ENCODE measurements around the gene SLC35G3. TPM values are rescaled to one million over a fixed set of nuclear protein-coding genes. Genes with fewer than 3 reads are reported as not detected.

The SLC35G3 gene
- total RNA-seq, 1 experiment from 2014 or later: not detected

GRCh38 chr17:35148144-35148543, 46.0 kb downstream of the SLC35G3 start:
- BruUV-seq (replicated peaks): no TSS peak
- TF ChIP-seq CTCF (IDR thresholded peaks at IDR 0.05) (no peak), SIN3A (IDR thresholded peaks at IDR 0.05; ENCODE audit: borderline replicate concordance, insufficient read depth, low read depth, low read length) (no peak), TCF7L2 (IDR thresholded peaks at IDR 0.05; ENCODE audit: low read depth, low read length) (no peak), POLR2AphosphoS5 (IDR thresholded peaks at IDR 0.05; ENCODE audit: low read depth, low read length) (no peak), REST (IDR thresholded peaks at IDR 0.05; ENCODE audit: insufficient read depth in 1 of 2, low read depth in 2 of 2, low read length in 1 of 2) (no peak)
- Histone ChIP-seq H3K27me3 (ENCODE audit: control insufficient read depth, insufficient read depth, low read length) (peaks cover 5% of the 10 kb centered on the region; the same call in 1 of the 2 replicates), H3K4me3 (ENCODE audit: low read depth in 2 of 2, low read length in 2 of 2) (no peak overlapping the region), H3K27ac (ENCODE audit: low read length) (no peak overlapping the region), H3K36me3 (ENCODE audit: control insufficient read depth, insufficient read depth, low read length) (no peaks in the 10 kb centered on the region), H3K9me3 (ENCODE audit: control insufficient read depth, insufficient read depth, low read depth, low read length) (no peaks in the 10 kb centered on the region), H3K4me1 (ENCODE audit: control insufficient read depth, insufficient read depth, low read length) (no peaks in the 10 kb centered on the region)
- DNase-seq (ENCODE audit: low read depth, low spot score): no peak
- ChIA-PET POLR2A (no interaction called here), CTCF (interaction anchor here (0.7 kb wide), 1 partner anchor 385 kb away, joined by 3 read pairs; no protein-coding TSS in a partner anchor)
- in situ Hi-C loops (cut with HindIII; ENCODE audit: low pct_unique_long_range_greater_than_20kb, low sequenced_read_pairs) (no loop called here), intact Hi-C loops (cut with micrococcal nuclease; ENCODE audit: unreplicated experiment) (no loop called here)
- no peak for ATAC-seq

- H3K9me3 ChIP-seq (ENCODE audit: control insufficient read depth, insufficient read depth, low read depth, low read length): no peaks in the 10 kb centered on the region
- BruUV-seq (replicated peaks): no TSS peak
- 0 out of 2 replicates have a peak, but pooled peaks cover 2% of the 10 kb centered on the region for H3K27me3 ChIP-seq (ENCODE audit: control insufficient read depth, insufficient read depth, low read length)
- DNase-seq (ENCODE audit: low read depth, low spot score): no peak
- H3K4me1 ChIP-seq (ENCODE audit: control insufficient read depth, insufficient read depth, low read length): no peaks in the 10 kb centered on the region
- no peak for ATAC-seq
- intact Hi-C loops (cut with micrococcal nuclease; ENCODE audit: unreplicated experiment) (no loop called here), in situ Hi-C loops (cut with HindIII; ENCODE audit: low pct_unique_long_range_greater_than_20kb, low sequenced_read_pairs) (no loop called here)
- CTCF ChIA-PET: no interaction called here
- no peaks in the 10 kb centered on the region for H3K36me3 ChIP-seq (ENCODE audit: control insufficient read depth, insufficient read depth, low read length)
- no peak within 1 kb of the TSS for H3K4me3 ChIP-seq (ENCODE audit: low read depth in 2 of 2, low read length in 2 of 2)
- POLR2A ChIA-PET: interaction anchor here (0.6 kb wide), 1 partner anchor 534 kb away, joined by 3 read pairs; no protein-coding TSS in a partner anchor
- TF ChIP-seq POLR2AphosphoS5 (IDR thresholded peaks at IDR 0.05; ENCODE audit: low read depth, low read length) (no peak), REST (IDR thresholded peaks at IDR 0.05; ENCODE audit: insufficient read depth in 1 of 2, low read depth in 2 of 2, low read length in 1 of 2) (no peak), TCF7L2 (IDR thresholded peaks at IDR 0.05; ENCODE audit: low read depth, low read length) (no peak), CTCF (IDR thresholded peaks at IDR 0.05) (no peak), SIN3A (IDR thresholded peaks at IDR 0.05; ENCODE audit: borderline replicate concordance, insufficient read depth, low read depth, low read length) (no peak)
- H3K27ac ChIP-seq (ENCODE audit: low read length): no peak within 1 kb of the TSS
Measured at GRCh38 chr17:35147375-35147905, 46.8 kb downstream of the SLC35G3 start, which contains the start of gene UNC45B. Gene UNC45B (plus strand): TSS chr17:35147817. CDS start chr17:35148264, 447 bp downstream.

Data from Panc1 (cell line).